GF-D8 (cell line): ENCODE data around the gene CAPN13.

Experiments
- DNase-seq: peaks from one replicate; lab custom pipeline; 2025; lab: John Stamatoyannopoulos, UW

Gene CAPN13

GRCh38 chr2:30730736-30731647 lies 76.3 kb downstream of the CAPN13 start:
- no peak for DNase-seq

DNA sequence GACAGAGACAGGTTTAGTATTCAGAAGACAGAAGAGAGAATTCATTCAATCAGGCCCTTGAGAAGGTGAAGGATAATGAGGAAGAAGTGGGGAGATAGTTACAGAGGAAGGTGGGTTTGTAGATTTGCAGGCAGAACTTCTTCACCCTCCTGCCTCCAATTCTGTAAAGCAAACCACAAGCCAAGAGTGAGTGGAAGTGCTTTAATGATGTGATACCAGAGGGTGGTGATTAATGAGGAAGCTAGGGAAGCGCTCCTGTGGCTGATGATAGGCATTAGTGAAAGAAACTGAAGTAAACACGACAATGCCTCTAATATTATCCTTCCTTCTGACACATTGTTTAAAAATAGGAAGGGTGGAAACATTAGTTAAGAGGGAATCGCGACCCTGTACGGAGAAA lies 78.2 kb downstream of the CAPN13 start:
- no peak for DNase-seq

GRCh38 chr2:30722936-30723725 lies 84.1 kb downstream of the CAPN13 start:
- no peak for DNase-seq

DNA sequence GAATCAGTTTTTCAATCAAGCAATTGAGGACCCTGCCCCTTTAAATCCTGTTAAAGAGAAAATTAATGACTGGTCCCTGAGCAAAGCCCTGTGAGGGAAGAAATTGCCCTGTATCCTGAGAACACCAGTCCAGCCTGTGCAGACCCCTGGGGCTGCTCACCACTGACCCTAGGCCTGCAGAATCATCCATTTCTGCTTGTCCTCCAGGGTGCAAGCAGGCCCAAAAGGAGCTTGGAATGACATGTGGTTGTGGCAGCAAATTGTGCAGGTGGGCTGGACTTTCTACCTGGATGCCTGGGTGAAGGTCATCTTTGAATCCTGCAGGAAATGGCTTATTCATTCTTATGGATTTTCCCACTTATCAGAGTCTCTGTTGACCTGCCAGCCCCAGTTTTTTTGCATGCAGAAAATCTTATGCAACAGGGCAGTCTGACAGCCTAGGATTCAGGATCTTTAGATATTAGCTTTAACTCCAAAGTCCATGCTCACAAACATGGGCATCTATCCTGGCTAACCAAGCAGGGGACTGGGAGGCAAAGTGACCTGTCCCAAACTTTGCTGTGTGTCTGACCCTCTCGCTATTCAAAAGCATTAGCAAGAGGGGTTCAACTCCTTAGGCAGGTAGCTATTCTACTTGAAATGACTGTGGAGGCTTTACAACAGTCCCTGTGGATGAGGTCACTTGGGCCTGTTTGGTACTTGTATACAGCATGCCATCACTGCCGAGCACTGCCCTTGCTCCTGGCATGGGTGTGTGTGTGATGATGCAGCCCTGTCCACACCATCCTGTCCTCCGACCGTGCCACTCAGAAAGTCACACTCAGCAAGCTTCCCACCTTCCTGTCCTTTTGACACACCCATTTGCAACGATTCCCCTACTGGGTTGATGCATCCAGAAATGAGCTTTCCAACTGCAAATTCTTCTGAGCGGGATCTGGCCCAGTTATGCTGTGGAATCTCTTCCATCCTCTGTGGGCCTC lies 85.3 kb downstream of the CAPN13 start:
- DNase-seq: no peak

DNA sequence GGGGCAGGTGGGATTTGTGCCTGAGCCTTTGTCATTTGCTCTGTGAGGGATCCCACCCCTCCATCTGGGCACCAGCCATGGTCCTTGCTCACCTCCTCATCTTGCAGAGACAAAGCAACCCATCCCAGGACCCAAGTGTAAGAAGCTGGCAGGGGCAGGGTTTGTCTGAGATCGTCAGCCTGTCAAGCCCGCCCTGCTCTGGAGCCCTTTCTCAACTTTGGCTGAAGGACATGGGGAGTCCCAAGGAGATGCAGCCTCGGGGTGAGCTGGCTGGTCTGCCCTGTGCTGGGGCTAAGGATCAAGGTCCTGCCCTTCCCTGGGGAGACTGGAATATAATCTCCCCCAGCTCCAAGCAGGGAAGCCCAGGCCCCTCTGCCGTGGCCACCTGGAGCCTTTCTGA lies 86.0 kb downstream of the CAPN13 start:
- DNase-seq: no peak

- DNase-seq: no peak
Measured at GRCh38 chr2:30717081-30717650, 90.1 kb downstream of the CAPN13 start.

- DNase-seq: no peak
Measured at GRCh38 chr2:30716123-30716900, 90.9 kb downstream of the CAPN13 start.

DNA sequence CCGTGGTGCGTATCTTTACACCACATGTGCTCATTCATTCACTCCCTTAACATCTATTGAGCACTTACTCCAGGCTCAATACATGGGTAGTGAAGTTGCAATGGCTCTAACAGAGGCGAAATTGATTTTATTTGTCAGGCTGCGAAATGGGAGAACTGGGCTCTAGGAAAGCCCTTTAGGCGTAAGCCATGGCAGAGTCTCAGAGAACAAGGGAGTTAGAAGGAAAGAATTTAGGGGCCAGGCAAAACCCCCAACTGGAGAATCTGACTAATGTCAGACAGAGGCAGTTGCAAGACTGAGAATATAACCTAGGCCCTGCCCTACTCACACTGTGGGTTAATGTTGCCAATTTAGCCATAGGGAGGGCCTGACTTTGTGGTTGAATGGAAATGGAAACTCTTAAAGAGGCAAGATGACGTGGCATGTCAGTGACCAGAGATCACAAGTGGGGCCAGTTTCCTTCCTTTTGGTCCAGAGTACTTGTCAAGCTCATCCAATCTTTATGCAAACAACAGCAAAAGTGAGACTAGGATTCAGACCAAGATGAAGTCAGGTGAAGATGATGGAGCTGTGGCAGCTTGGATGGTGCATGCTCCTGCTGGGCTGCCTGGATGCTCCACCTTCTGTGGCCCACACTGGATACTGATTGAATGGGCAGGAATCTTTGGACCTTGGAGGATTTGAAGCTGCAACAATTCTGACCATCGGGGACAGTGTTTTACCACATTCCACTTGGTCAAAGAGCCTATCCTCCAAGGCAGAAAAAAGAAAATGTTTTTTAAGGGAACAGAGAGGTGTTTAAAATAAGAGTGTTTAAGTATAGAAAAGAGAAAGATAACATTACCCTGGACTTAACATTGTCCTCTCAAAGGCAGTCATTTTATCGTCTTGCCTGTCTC lies 92.2 kb downstream of the CAPN13 start:
- DNase-seq: no peak

GRCh38 chr2:30713698-30714097 lies 93.5 kb downstream of the CAPN13 start:
- no peak for DNase-seq

GRCh38 chr2:30711646-30712085 lies 95.6 kb downstream of the CAPN13 start:
- DNase-seq: peak; percentile 48

- DNase-seq: no peak
Measured at GRCh38 chr2:30710461-30710860, 96.8 kb downstream of the CAPN13 start.

DNA sequence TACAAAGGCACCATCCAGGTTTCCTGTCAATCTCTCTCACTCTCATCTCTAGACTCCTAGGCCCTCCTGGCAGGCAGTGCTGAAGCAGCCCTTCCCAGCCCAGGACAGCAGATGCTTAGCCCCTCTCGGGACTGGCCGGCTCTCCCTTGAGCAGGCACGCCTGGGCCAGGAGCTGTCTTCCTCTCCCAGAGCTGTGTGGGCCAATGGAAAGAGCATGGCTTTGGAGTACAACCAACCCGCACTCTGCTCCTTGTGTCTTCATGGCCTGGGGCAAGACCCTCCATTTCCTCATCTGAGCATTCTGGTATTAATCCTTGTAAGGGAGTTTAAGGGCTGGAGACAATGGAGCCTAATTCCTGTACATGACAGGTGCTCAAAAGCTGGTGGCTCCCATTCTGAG lies 97.2 kb downstream of the CAPN13 start:
- no peak for DNase-seq

- no peak for DNase-seq
Measured at GRCh38 chr2:30709516-30709915, 97.7 kb downstream of the CAPN13 start.

DNA sequence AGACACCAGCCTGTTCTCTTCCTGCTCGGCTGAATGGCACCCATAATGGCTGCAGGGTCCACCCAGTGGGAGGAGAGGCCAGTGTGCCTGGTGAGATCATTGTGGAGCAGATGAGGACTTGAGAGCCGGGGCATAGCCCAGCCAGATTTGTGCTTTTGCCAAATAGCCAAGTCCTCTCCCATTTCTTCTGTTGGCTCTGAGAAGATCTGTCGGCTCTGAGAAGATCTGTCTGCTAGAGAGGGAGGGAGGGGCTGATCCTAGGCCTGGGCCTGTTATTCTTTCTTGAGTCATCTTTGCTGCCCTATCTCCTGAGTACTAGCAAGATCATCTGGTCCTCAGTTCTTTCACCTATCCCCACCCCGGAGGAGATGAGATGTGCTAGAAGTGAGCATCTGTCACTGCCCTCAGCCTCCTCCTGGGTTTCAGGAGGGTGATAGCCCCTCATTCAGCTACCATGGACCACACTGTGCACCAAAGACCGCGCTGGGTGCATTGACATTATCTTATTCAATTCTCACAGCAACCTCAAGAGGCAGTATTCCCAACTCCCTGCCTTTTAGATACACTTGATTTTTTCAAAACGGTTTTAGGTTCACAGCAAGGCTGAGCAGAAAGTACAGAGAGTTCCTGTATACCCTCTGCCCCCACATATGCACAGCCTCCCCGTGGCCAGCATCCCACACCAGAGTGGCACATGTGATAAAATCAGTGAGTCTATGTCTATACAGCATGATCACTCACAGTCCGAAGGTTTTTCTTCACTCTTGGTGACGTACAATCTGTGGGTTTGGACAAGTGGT lies 98.6 kb downstream of the CAPN13 start:
- no peak for DNase-seq

- DNase-seq: no peak
Measured at GRCh38 chr2:30707304-30707903, 99.8 kb downstream of the CAPN13 start.

- DNase-seq: no peak
Measured at GRCh38 chr2:30706534-30707303, 100.5 kb downstream of the CAPN13 start.

- DNase-seq: no peak
Measured at GRCh38 chr2:30705711-30706533, 101.3 kb downstream of the CAPN13 start.
